ENCODE measurements around the gene NPL.

DNA sequence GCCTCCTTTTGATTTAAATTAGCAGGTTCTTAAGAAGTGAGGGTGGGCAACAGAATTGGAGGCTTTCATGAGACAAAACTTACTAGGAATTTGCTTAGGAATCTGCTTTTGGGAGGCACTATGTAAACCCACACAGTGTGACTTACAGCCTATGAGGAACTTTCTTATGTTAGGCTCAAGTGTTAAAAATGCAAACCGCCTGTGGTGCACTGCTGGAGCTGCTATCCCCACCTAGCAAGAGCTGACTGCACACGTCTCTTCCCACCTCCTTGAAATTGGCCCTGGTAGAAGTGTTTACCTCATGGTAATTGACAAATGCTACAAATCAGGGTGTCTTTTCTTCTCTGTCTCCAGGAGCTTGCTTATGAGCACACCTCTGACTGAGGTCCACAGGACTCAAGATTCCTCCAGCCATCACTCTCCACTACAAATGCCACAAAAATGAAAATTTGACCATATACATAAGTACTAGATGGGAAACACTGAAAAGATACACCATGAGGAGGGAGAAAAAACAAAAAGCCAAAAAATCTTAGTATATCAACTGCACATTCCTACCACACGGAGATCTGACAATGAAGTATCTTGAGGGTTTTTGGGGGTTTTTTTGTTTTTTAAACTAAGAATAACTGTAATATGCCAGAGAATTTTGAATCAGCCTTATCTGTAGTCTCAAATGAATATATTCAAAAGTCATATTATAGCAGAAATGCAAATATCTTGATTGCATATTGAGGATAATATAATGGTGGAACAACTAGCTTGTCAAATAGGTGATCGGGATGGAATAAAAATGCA lies 18.2 kb upstream of the NPL start:
- TF ChIP-seq NPAS2 (CRISPR knock-in tag; IDR thresholded peaks at IDR 0.05; ENCODE audit: borderline replicate concordance), result no peak
- TF ChIP-seq HDAC2 (IDR thresholded peaks at IDR 0.05), result no peak
